Fibroblast of lung (primary cell): ENCODE data around the gene DNAJB2. TPM values are rescaled to one million over a fixed set of nuclear protein-coding genes. Genes with fewer than 3 reads are reported as not detected.
A peak's percentile ranks its signal among the peaks of the same experiment; 100 is the strongest.

Experiments
- DNase-seq, 2 donors: peaks; one replicate each; pipeline versions ENCODE4 v3.0.0 to v3.0.0-alpha.2; 2010; ENCODE audit warnings: low read depth in 2 of 2
- H2AFZ ChIP-seq: 2 replicates; pipeline ENCODE4 v1.5.1; 2012; ENCODE audit warnings: low read length, control low read depth, inconsistent platforms
- H3K27ac ChIP-seq: 2 replicates; pipeline ENCODE4 v1.5.1; 2011; ENCODE audit warnings: low read length, control low read depth; ENCODE audit not compliant: insufficient read depth
- H3K27me3 ChIP-seq: 2 replicates; pipeline ENCODE4 v1.5.1; 2011; ENCODE audit warnings: mild to moderate bottlenecking, low read length; ENCODE audit not compliant: control insufficient read depth, insufficient read depth
- H3K36me3 ChIP-seq: 2 replicates; pipeline ENCODE4 v1.5.1; 2011; ENCODE audit warnings: low read length; ENCODE audit not compliant: control insufficient read depth, insufficient read depth
- H3K4me1 ChIP-seq: 2 replicates; pipeline ENCODE4 v1.5.1; 2011; ENCODE audit warnings: low read length; ENCODE audit not compliant: control insufficient read depth, insufficient read depth; ENCODE audit errors: extremely low read depth
- H3K4me2 ChIP-seq: 2 replicates; pipeline ENCODE4 v1.5.1; 2011; ENCODE audit warnings: low read length, control low read depth; ENCODE audit not compliant: insufficient read depth; ENCODE audit errors: extremely low read depth
- H3K4me3 ChIP-seq, 4 experiments: fragments of 200-600 bp in 1 of 4; sonication (generic) in 1 of 4; replicated peaks in 1 of 4; 2 replicates each; pipeline ENCODE4 v1.5.1; 2011 to 2016; ENCODE audit warnings: low read length in 4 of 4, low read depth in 3 of 4, mild to moderate bottlenecking in 3 of 4, control low read depth in 2 of 4, inconsistent platforms in 1 of 4, mixed read lengths in 1 of 4; ENCODE audit not compliant: insufficient read depth in 1 of 4; ENCODE audit errors: control extremely low read depth in 1 of 4
- H3K79me2 ChIP-seq: 2 replicates; pipeline ENCODE4 v1.5.1; 2012; ENCODE audit warnings: mild to moderate bottlenecking, low read length, inconsistent platforms; ENCODE audit not compliant: control insufficient read depth, insufficient read depth
- H3K9ac ChIP-seq: 2 replicates; pipeline ENCODE4 v1.5.1; 2011; ENCODE audit warnings: mild to moderate bottlenecking, low read length, control low read depth; ENCODE audit not compliant: insufficient read depth
- H3K9me3 ChIP-seq: 2 replicates; pipeline ENCODE4 v1.5.1; 2012; ENCODE audit warnings: low read depth, low read length; ENCODE audit not compliant: control insufficient read depth, insufficient read depth
- H4K20me1 ChIP-seq: 2 replicates; pipeline ENCODE4 v1.5.1; 2011; ENCODE audit warnings: low read length; ENCODE audit not compliant: control insufficient read depth, insufficient read depth; ENCODE audit errors: extremely low read depth
- CTCF ChIP-seq, 2 donors: IDR thresholded peaks in 1 of 2; conservative IDR thresholded peaks in 1 of 2; 1 replicate in 1 of 2; 2 replicates in 1 of 2; pipeline ENCODE4 v1.5.1; 2011 to 2012; ENCODE audit warnings: low read length in 2 of 2, control low read depth in 1 of 2, inconsistent platforms in 1 of 2, low read depth in 1 of 2, mild to moderate bottlenecking in 1 of 2
- EZH2 ChIP-seq: IDR thresholded peaks from 2 replicates; pipeline ENCODE4 v1.5.1; 2012; ENCODE audit warnings: low read length, control low read depth, mild to moderate bottlenecking; ENCODE audit errors: missing control alignments
- polyA plus RNA-seq, 2 donors: library from polyadenylated mRNA; depleted of rRNA in 1 of 2; stranded (reverse) in 1 of 2; unstranded in 1 of 2; fragments of >200 nt; gene quantifications; 2 replicates each; pipeline ENCODE4 v1.2.1, GENCODE V29; 2011 to 2012; ENCODE audit warnings: missing spikeins in 1 of 2
- total RNA-seq: library from RNA; depleted of rRNA; stranded (reverse); fragments of >200 nt; gene quantifications from 2 replicates; pipeline ENCODE4 v1.2.1, GENCODE V29; 2014

DNAJB2 gene
- total and polyA plus RNA-seq, 2 donors (not counting 1 experiment from before 2014, with no cell fraction given): 29.8 to 81.3 TPM

GRCh38 chr2:219298759-219299371 lies 19.7 kb downstream of the DNAJB2 start:
- TF ChIP-seq CTCF (conservative IDR thresholded peaks at IDR 0.05 in 1 of 2, IDR thresholded peaks at IDR 0.05 in 1 of 2; ENCODE audit: low read depth in 1 of 2, low read length in 2 of 2) (peak; percentile 95 to 99), EZH2 (no peak)
- H3K4me3 ChIP-seq: no peak overlapping the region
- H3K79me2 ChIP-seq: no peaks in the 10 kb centered on the region
- no peak overlapping the region for H3K4me2 ChIP-seq
- no peak overlapping the region for H3K27ac ChIP-seq
- no peak overlapping the region for H2AFZ ChIP-seq
- peaks cover 3% of the 10 kb centered on the region for H3K4me1 ChIP-seq
- no peaks in the 10 kb centered on the region for H3K36me3 ChIP-seq
- peaks cover 15% of the 10 kb centered on the region for H3K27me3 ChIP-seq
- DNase-seq: peak; percentile 48 to 79
- H4K20me1 ChIP-seq: no peaks in the 10 kb centered on the region
- no peaks in the 10 kb centered on the region for H3K9me3 ChIP-seq
- no peak overlapping the region for H3K9ac ChIP-seq

- no peak for DNase-seq
- TF ChIP-seq CTCF (conservative IDR thresholded peaks at IDR 0.05 in 1 of 2, IDR thresholded peaks at IDR 0.05 in 1 of 2; ENCODE audit: low read depth in 1 of 2, low read length in 2 of 2) (no peak), EZH2 (no peak)
- no peak overlapping the region for H3K27ac ChIP-seq
These were observed 20.2 kb downstream of the DNAJB2 start for GRCh38 chr2:219299372-219299760.

GRCh38 chr2:219300022-219300421 lies 20.9 kb downstream of the DNAJB2 start:
- Histone ChIP-seq H3K9me3 (no peaks in the 10 kb centered on the region), H3K79me2 (no peaks in the 10 kb centered on the region), H4K20me1 (no peaks in the 10 kb centered on the region), H3K4me3 (no peak overlapping the region), H3K4me2 (no peak overlapping the region), H3K27ac (no peak overlapping the region), H3K9ac (no peak overlapping the region), H2AFZ (no peak overlapping the region), H3K4me1 (no peaks in the 10 kb centered on the region), H3K36me3 (no peaks in the 10 kb centered on the region), H3K27me3 (peaks cover 15% of the 10 kb centered on the region)
- DNase-seq: no peak
- TF ChIP-seq EZH2: no peak

More at GRCh38 chr2:219299372-219299760, 20.2 kb downstream of the DNAJB2 start:
- Histone ChIP-seq H4K20me1 (no peaks in the 10 kb centered on the region), H3K36me3 (no peaks in the 10 kb centered on the region), H3K27me3 (peaks cover 15% of the 10 kb centered on the region), H3K4me3 (no peak overlapping the region), H3K4me2 (no peak overlapping the region), H2AFZ (no peak overlapping the region), H3K4me1 (peaks cover 2% of the 10 kb centered on the region), H3K9ac (no peak overlapping the region), H3K79me2 (no peaks in the 10 kb centered on the region), H3K9me3 (no peaks in the 10 kb centered on the region)
